HepG2 (cell line): ENCODE results near the gene WDFY1. TPM values are rescaled to one million over a fixed set of nuclear protein-coding genes. Genes with fewer than 3 reads are reported as not detected.

Experiments
- ATAC-seq: fragments of 200-7000 bp; cut with Tn5 transposase; 3 replicates; pipeline ENCODE4 v1.9.1; 2020; ENCODE audit warnings: mild to moderate bottlenecking, moderate library complexity
- BruUV-seq: library from RNA; stranded (reverse); fragments of 400-500 nt; replicated peaks from 2 replicates; lab custom pipeline; 2021; lab: Mats Ljungman, UMichigan
- CTCF ChIA-PET: fragments of 300-600 bp; formaldehyde crosslinking; extraction: SDS; loops from one replicate; lab custom pipeline; 2021; ENCODE audit warnings: low total read pairs, inconsistent platforms, low intra/inter-chr PET ratio; lab: Yijun Ruan, JAX
- POLR2A ChIA-PET: fragments of 350-600 bp; sonication (Branson Sonifier 250); formaldehyde crosslinking; loops from one replicate; lab custom pipeline; 2020; ENCODE audit warnings: antibody characterized with exemption, inconsistent platforms; lab: Yijun Ruan, JAX
- DNase-seq: peaks from one replicate; pipeline ENCODE4 v3.0.0-alpha.2; 2015; ENCODE audit warnings: low spot score
- FAIRE-seq: peaks from 3 replicates; lab custom pipeline; 2011; peaks lifted over from hg19 to GRCh38; lab: Jason Lieb, UNC
- H2AFZ ChIP-seq: one replicate; pipeline ENCODE4 v1.6.1; 2011; ENCODE audit warnings: low read length, inconsistent platforms
- H3K27ac ChIP-seq: fragments of 300-600 bp; 3 replicates; pipeline ENCODE4 v1.8.0; 2011; ENCODE audit warnings: mixed run types, mild to moderate bottlenecking, mixed read lengths, low read length, inconsistent platforms; ENCODE audit not compliant: insufficient read depth; ENCODE audit errors: extremely low read length
- H3K27me3 ChIP-seq, 2 experiments: fragments of 200-600 bp in 1 of 2; 2 replicates in 1 of 2; 3 replicates in 1 of 2; pipeline versions ENCODE4 v1.6.0 to v1.8.0; 2011; ENCODE audit warnings: low read length in 2 of 2, mild to moderate bottlenecking in 2 of 2, moderate library complexity in 2 of 2, inconsistent platforms in 1 of 2; ENCODE audit not compliant: insufficient read depth in 2 of 2, control insufficient read depth in 1 of 2
- H3K36me3 ChIP-seq, 2 experiments: fragments of 200-600 bp in 1 of 2; replicated peaks in 1 of 2; 2 replicates in 1 of 2; 3 replicates in 1 of 2; pipeline versions ENCODE4 v1.5.1 to v1.8.0; 2011; ENCODE audit warnings: low read length in 2 of 2, inconsistent platforms in 1 of 2; ENCODE audit not compliant: insufficient read depth in 2 of 2, control insufficient read depth in 1 of 2
- H3K4me1 ChIP-seq: 2 replicates; pipeline ENCODE4 v1.5.1; 2012; ENCODE audit warnings: low read length, inconsistent platforms; ENCODE audit not compliant: insufficient read depth
- H3K4me2 ChIP-seq: 2 replicates; pipeline ENCODE4 v1.6.0; 2011; ENCODE audit warnings: low read depth, low read length, inconsistent platforms
- H3K4me3 ChIP-seq, 3 experiments: fragments of 200-600 bp in 1 of 3; sonication (generic), shearing (Covaris generic) in 1 of 3; replicated peaks in 1 of 3; 2 replicates each; pipeline ENCODE4 v1.5.1; 2011 to 2016; ENCODE audit warnings: low read length in 3 of 3, inconsistent platforms in 2 of 3, low read depth in 2 of 3, mild to moderate bottlenecking in 2 of 3, control low read depth in 1 of 3, mixed read lengths in 1 of 3; ENCODE audit not compliant: insufficient read depth in 1 of 3
- H3K79me2 ChIP-seq: one replicate; pipeline ENCODE4 v1.6.1; 2011; ENCODE audit warnings: low read length, inconsistent platforms; ENCODE audit not compliant: insufficient read depth
- H3K9ac ChIP-seq: 2 replicates; pipeline ENCODE4 v1.6.0; 2011; ENCODE audit warnings: mild to moderate bottlenecking, low read depth, low read length, inconsistent platforms; ENCODE audit not compliant: insufficient read depth
- H3K9me3 ChIP-seq: 2 replicates; pipeline ENCODE4 v1.5.1; 2012; ENCODE audit warnings: mild to moderate bottlenecking, low read length
- H4K20me1 ChIP-seq: 2 replicates; pipeline ENCODE4 v1.6.0; 2011; ENCODE audit warnings: inconsistent platforms, mild to moderate bottlenecking, low read length, moderate library complexity; ENCODE audit not compliant: insufficient read depth
- DMTF1 ChIP-seq: sonication (generic); formaldehyde crosslinking; IDR thresholded peaks from 2 replicates; pipeline ENCODE4 v1.4.0; 2020; ENCODE audit warnings: mild to moderate bottlenecking, missing genetic modification reagents
- HHEX ChIP-seq: IDR thresholded peaks from 2 replicates; pipeline ENCODE4 v1.6.1; 2016; ENCODE audit warnings: control low read depth
- LRRFIP1 ChIP-seq: sonication (generic); formaldehyde crosslinking; conservative IDR thresholded peaks from 2 replicates; pipeline ENCODE4 v1.4.0; 2020; ENCODE audit warnings: missing genetic modification reagents
- MED13 ChIP-seq: sonication (generic); formaldehyde crosslinking; IDR thresholded peaks from 2 replicates; pipeline ENCODE4 v1.5.0; 2020; ENCODE audit warnings: missing genetic modification reagents
- NCOR1 ChIP-seq: fragments of 200-600 bp; sonication (generic); IDR thresholded peaks from 2 replicates; pipeline ENCODE4 v1.7.0; 2017; ENCODE audit warnings: antibody characterized with exemption, low read length, borderline replicate concordance
- NPAS2 ChIP-seq: sonication (generic); formaldehyde crosslinking; IDR thresholded peaks from 2 replicates; pipeline ENCODE4 v1.8.0; 2022; ENCODE audit warnings: mild to moderate bottlenecking, missing genetic modification reagents, borderline replicate concordance
- NR2F1 ChIP-seq, 2 experiments: fragments of 450-650 bp in 1 of 2; formaldehyde crosslinking in 1 of 2; IDR thresholded peaks; 2 replicates each; pipeline versions ENCODE4 v1.5.0 to v1.6.1; 2016 to 2020; ENCODE audit warnings: mild to moderate bottlenecking in 1 of 2, missing compliant biosample characterization in 1 of 2, missing genetic modification reagents in 1 of 2, moderate library complexity in 1 of 2
- TOE1 ChIP-seq: sonication (generic); formaldehyde crosslinking; IDR thresholded peaks from 2 replicates; pipeline ENCODE4 v1.4.0; 2020; ENCODE audit warnings: mild to moderate bottlenecking, missing genetic modification reagents
- ZBTB3 ChIP-seq: sonication (generic); formaldehyde crosslinking; IDR thresholded peaks from 2 replicates; pipeline ENCODE4 v1.4.0; 2020; ENCODE audit warnings: low read depth, mild to moderate bottlenecking, moderate library complexity, missing genetic modification reagents, borderline replicate concordance
- ZNF263 ChIP-seq: sonication (generic); formaldehyde crosslinking; IDR thresholded peaks from 2 replicates; pipeline ENCODE4 v1.4.0; 2020; ENCODE audit warnings: missing genetic modification reagents
- ZNF441 ChIP-seq: sonication (generic); formaldehyde crosslinking; IDR thresholded peaks from 2 replicates; pipeline ENCODE4 v1.7.0; 2021; ENCODE audit warnings: missing genetic modification reagents, borderline replicate concordance
- ZNF546 ChIP-seq: sonication (generic); formaldehyde crosslinking; conservative IDR thresholded peaks from 2 replicates; pipeline ENCODE4 v1.8.1; 2023; ENCODE audit warnings: mild to moderate bottlenecking, missing genetic modification reagents
- ZNF564 ChIP-seq: sonication (generic); formaldehyde crosslinking; IDR thresholded peaks from 2 replicates; pipeline ENCODE4 v1.8.1; 2023; ENCODE audit warnings: mild to moderate bottlenecking, missing genetic modification reagents
- ZNF670 ChIP-seq: sonication (generic); formaldehyde crosslinking; IDR thresholded peaks from 2 replicates; pipeline ENCODE4 v1.8.0; 2022; ENCODE audit warnings: mild to moderate bottlenecking, missing genetic modification reagents, borderline replicate concordance
- ZNF768 ChIP-seq: sonication (generic); formaldehyde crosslinking; IDR thresholded peaks from 2 replicates; pipeline ENCODE4 v1.4.0; 2020; ENCODE audit warnings: missing genetic modification reagents
- WGBS: methylation state at CpG from one replicate; pipeline ENCODE4 v1.1.6; 2017; ENCODE audit warnings: low lambda C conversion rate; 5-methylcytosine and 5-hydroxymethylcytosine counted together
- in situ Hi-C: cut with HindIII; loops from 2 replicates; pipeline ENCODE4 v1.10.0; 2017; ENCODE audit warnings: low pct_unique_long_range_greater_than_20kb; ENCODE audit not compliant: extremely low pct_ligation_motif_present
- intact Hi-C: fragments of 100-400 bp; cut with micrococcal nuclease; formaldehyde crosslinking; loops from one replicate; pipeline ENCODE4 v1.10.0; 2022; ENCODE audit not compliant: unreplicated experiment
- polyA plus RNA-seq, 8 experiments: library from polyadenylated mRNA; depleted of rRNA in 3 of 8; stranded (reverse) in 7 of 8; unstranded in 1 of 8; fragments of >200 nt; fragmentation: Illumina TruSeq in 4 of 8; extraction: Trizol in 4 of 8; gene quantifications; 2 replicates each; pipeline versions ENCODE4 v1.2.1 to v1.2.3, GENCODE V29; 2011 to 2016; ENCODE audit warnings: low read depth in 4 of 8, missing spikeins in 1 of 8, mixed read lengths in 1 of 8; ENCODE audit not compliant: insufficient read depth in 1 of 8
- total RNA-seq, 5 experiments: library from RNA; depleted of rRNA; stranded (reverse); fragments of >200 nt; fragmentation: Illumina TruSeq; extraction: Trizol; gene quantifications; 2 replicates each; pipeline ENCODE4 v1.2.3, GENCODE V29; 2016; ENCODE audit warnings: low read depth in 1 of 5
- TF ChIP-seq, protein P1 (sequence below): sonication (generic); formaldehyde crosslinking; IDR thresholded peaks from 2 replicates; pipeline ENCODE4 v1.8.1; 2022; ENCODE audit warnings: mild to moderate bottlenecking, missing genetic modification reagents

WDFY1 gene
- total and polyA plus RNA-seq, 2 of the 13 experiments (the other 11 are each of a cell fraction or from before 2014, with no cell fraction given) = 77.0 to 78.4 TPM

DNA sequence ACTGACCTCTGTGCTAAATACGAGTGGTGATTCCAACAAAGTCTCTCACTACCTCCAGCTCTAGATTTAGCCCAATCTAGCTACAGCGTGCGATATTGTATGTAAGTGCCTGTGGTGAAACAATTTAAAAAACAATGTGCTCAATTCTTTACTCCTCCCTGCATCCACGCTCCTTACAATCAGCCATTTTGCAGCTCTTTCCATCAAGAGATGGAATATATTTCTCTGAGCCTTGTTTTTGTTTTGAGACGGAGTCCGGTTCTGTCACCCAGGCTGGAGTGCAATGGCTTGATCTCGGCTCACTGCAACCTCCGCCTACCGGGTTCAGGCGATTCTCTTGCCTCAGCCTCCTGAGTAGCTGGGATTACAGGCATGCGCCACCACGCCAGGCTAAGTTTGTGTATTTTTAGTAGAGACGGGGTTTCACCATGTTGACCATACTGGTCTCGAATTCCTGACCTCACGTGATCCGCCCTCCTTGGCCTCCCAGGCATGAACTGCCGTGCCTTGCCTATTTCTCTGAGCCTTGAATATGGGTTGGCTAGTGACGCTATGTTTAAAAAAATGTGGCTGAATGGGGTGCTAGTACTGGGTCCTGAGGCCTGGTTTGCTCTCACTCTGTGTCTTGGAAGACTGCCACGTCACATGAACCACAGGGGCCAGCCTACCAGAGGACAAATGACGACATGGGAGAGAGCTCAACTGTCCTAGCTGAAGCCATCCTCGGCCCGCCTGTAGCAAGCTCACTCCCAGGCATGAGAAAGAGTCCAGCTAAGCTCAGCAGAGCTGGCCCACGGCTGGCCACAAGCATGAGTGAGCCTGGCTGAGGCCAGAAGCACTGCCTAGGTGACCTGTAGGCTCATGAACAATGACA is 14.8 kb downstream of the WDFY1 start:
- ChIA-PET POLR2A (interaction anchor here (0.6 to 3.2 kb wide), 24 partner anchors 8 to 216 kb away, joined by 3 to 82 read pairs (median 6); partner anchors contain the start of genes MRPL44 and WDFY1), CTCF (no interaction called here)
- H3K27ac ChIP-seq = peak overlapping the region; percentile 90
- peaks cover 70% of the 10 kb centered on the region for H3K79me2 ChIP-seq
- H3K9me3 ChIP-seq = peaks cover 8% of the 10 kb centered on the region
- FAIRE-seq (peak; percentile 95), DNase-seq (peak; percentile 97), ATAC-seq (peak; percentile 96)
- in situ Hi-C loops = no loop called here
- no peaks in the 10 kb centered on the region; a peak in 1 of 5 replicates for H3K27me3 ChIP-seq
- no peaks in the 10 kb centered on the region for H4K20me1 ChIP-seq
- intact Hi-C loops = loop anchor here (1.0 to 5.0 kb wide), 6 partner anchors 15 to 93 kb away; partner anchors contain the start of genes AP1S3, MRPL44 and WDFY1
- peak overlapping the region; percentile 92 for H3K4me2 ChIP-seq
- peak overlapping the region; percentile 36 for H2AFZ ChIP-seq
- peak overlapping the region; percentile 53 to 68 (median 64) for H3K4me3 ChIP-seq
- under 1% methylated on average over 22 of the region's 23 CpGs for WGBS
- no peaks in the 10 kb centered on the region; a peak in 1 of 5 replicates for H3K36me3 ChIP-seq
- BruUV-seq = TSS peak; percentile 84
- H3K9ac ChIP-seq = peak overlapping the region; percentile 81
- peaks cover 63% of the 10 kb centered on the region for H3K4me1 ChIP-seq
- 0 out of 2 replicates have a peak, but pooled peaks have one; percentile 7 for TF ChIP-seq ZNF768 (CRISPR knock-in tag)
- no peak; the same call in 1 of the 2 replicates for TF ChIP-seq ZNF670 (CRISPR knock-in tag)
- TF ChIP-seq TOE1 (CRISPR knock-in tag) = peak; percentile 32
- peak; percentile 98 for TF ChIP-seq ZNF441 (CRISPR knock-in tag)
- peak; percentile 89; the same call in 1 of the 2 replicates for TF ChIP-seq ZNF546 (CRISPR knock-in tag)
- no peak for TF ChIP-seq LRRFIP1 (CRISPR knock-in tag)
- no peak for TF ChIP-seq NCOR1
- TF ChIP-seq DMTF1 (CRISPR knock-in tag) = 0 out of 2 replicates have a peak, but pooled peaks have one; percentile 78
- peak; percentile 54; the same call in 1 of the 2 replicates for TF ChIP-seq ZNF263
- no peak for TF ChIP-seq ZNF564 (CRISPR knock-in tag)
- no peak for TF ChIP-seq ZBTB3 (CRISPR knock-in tag)
- no peak for TF ChIP-seq MED13 (CRISPR knock-in tag)
- peak in 1 of 2 experiments; percentile 80; a peak in 2 of 4 replicates for TF ChIP-seq NR2F1 (CRISPR knock-in tag; IDR thresholded peaks at IDR 0.05)
- peak; percentile 63; the same call in 1 of the 2 replicates for TF ChIP-seq HHEX (CRISPR knock-in tag)
- TF ChIP-seq NPAS2 = no peak; the same call in 1 of the 2 replicates
- TF ChIP-seq, protein P1, sequence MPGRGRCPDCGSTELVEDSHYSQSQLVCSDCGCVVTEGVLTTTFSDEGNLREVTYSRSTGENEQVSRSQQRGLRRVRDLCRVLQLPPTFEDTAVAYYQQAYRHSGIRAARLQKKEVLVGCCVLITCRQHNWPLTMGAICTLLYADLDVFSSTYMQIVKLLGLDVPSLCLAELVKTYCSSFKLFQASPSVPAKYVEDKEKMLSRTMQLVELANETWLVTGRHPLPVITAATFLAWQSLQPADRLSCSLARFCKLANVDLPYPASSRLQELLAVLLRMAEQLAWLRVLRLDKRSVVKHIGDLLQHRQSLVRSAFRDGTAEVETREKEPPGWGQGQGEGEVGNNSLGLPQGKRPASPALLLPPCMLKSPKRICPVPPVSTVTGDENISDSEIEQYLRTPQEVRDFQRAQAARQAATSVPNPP = no peak
